ENCODE measurements around the gene STX2. TPM values are rescaled to one million over a fixed set of nuclear protein-coding genes. Genes with fewer than 3 reads are reported as not detected.

The STX2 gene
- total and polyA plus RNA-seq, 2 experiments from 2014 or later: 12.4 to 23.1 TPM

DNA sequence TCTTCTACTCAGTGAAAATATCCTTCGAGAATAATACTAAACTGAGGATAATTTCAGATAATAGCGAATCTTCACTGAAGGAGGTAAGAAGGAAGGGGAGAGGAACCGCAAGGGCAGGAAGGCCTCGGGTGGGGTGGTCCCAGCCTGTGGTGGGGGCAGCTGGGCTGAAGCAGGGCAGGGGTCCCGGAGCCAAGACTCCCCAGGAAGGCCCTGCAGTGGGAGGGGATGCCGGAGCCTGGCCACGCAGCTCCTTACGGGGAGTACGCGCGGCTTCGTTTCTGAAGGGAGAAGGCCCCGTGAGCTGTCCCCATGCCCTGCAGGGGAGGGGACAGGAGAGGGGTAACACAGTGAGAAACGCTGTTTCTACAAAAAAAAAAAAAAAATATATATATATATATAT lies 21.2 kb downstream of the STX2 start:
- Histone ChIP-seq H3K27me3 (no peaks in the 10 kb centered on the region), H3K4me2 (no peak overlapping the region), H3K4me1 (ENCODE audit: insufficient read depth) (no peaks in the 10 kb centered on the region), H3K79me2 (no peaks in the 10 kb centered on the region), H3K9me2 (replicated peaks; ENCODE audit: insufficient read depth) (no peaks in the 10 kb centered on the region), H3K4me3 (no peak overlapping the region), H2AFZ (no peak overlapping the region), H3K27ac (no peak overlapping the region), H3K36me3 (replicated peaks; ENCODE audit: insufficient read depth, low read depth) (no peaks in the 10 kb centered on the region), H3K9me3 (ENCODE audit: low read depth) (no peaks in the 10 kb centered on the region), H4K20me1 (ENCODE audit: insufficient read depth, poor library complexity, severe bottlenecking) (no peaks in the 10 kb centered on the region)
- DNase-seq (ENCODE audit: low spot score): no peak
- TF ChIP-seq EZH2 (IDR thresholded peaks at IDR 0.05; ENCODE audit: borderline replicate concordance): no peak
- WGBS (ENCODE audit: low lambda C conversion rate, missing lambda C conversion rate): over 99% methylated on average over 11 of the region's 14 CpGs

DNA sequence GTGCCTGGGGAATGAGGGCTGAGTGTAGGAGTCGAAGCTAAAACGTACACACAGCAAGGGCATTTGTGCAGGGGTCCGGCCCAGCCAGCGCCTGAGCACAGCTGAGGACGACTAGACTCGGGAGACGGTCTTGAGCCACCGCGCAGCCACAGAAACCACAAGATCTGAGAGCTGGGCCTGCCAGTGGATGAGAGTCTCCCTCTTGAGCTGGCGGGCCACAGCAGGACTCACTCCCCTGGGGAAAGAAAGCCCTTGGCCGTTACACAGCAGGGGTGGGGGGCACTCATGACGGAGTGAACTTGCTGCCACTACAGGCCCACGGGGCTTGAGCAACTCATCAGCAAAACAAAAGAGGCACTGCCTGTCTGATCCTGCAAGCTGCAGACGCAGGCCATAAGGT lies 23.0 kb downstream of the STX2 start:
- Histone ChIP-seq H3K36me3 (replicated peaks; ENCODE audit: insufficient read depth, low read depth) (no peaks in the 10 kb centered on the region), H3K27ac (no peak overlapping the region), H2AFZ (no peak overlapping the region), H3K4me1 (ENCODE audit: insufficient read depth) (no peaks in the 10 kb centered on the region), H3K9me3 (ENCODE audit: low read depth) (no peaks in the 10 kb centered on the region), H3K4me3 (no peak overlapping the region), H3K9me2 (replicated peaks; ENCODE audit: insufficient read depth) (no peaks in the 10 kb centered on the region), H3K27me3 (no peaks in the 10 kb centered on the region), H3K79me2 (no peaks in the 10 kb centered on the region), H3K4me2 (no peak overlapping the region), H4K20me1 (ENCODE audit: insufficient read depth, poor library complexity, severe bottlenecking) (no peaks in the 10 kb centered on the region)
- DNase-seq (ENCODE audit: low spot score): no peak
- WGBS (ENCODE audit: low lambda C conversion rate, missing lambda C conversion rate): 78% methylated on average over 14 of the region's 14 CpGs
- TF ChIP-seq, protein P1, sequence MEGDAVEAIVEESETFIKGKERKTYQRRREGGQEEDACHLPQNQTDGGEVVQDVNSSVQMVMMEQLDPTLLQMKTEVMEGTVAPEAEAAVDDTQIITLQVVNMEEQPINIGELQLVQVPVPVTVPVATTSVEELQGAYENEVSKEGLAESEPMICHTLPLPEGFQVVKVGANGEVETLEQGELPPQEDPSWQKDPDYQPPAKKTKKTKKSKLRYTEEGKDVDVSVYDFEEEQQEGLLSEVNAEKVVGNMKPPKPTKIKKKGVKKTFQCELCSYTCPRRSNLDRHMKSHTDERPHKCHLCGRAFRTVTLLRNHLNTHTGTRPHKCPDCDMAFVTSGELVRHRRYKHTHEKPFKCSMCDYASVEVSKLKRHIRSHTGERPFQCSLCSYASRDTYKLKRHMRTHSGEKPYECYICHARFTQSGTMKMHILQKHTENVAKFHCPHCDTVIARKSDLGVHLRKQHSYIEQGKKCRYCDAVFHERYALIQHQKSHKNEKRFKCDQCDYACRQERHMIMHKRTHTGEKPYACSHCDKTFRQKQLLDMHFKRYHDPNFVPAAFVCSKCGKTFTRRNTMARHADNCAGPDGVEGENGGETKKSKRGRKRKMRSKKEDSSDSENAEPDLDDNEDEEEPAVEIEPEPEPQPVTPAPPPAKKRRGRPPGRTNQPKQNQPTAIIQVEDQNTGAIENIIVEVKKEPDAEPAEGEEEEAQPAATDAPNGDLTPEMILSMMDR (IDR thresholded peaks at IDR 0.05; ENCODE audit: poor library complexity): no peak
- TF ChIP-seq EZH2 (IDR thresholded peaks at IDR 0.05; ENCODE audit: borderline replicate concordance): no peak
- no peak for TF ChIP-seq EZH2phosphoT487 (IDR thresholded peaks at IDR 0.05; ENCODE audit: low read depth, severe bottlenecking, unreplicated experiment)

DNA sequence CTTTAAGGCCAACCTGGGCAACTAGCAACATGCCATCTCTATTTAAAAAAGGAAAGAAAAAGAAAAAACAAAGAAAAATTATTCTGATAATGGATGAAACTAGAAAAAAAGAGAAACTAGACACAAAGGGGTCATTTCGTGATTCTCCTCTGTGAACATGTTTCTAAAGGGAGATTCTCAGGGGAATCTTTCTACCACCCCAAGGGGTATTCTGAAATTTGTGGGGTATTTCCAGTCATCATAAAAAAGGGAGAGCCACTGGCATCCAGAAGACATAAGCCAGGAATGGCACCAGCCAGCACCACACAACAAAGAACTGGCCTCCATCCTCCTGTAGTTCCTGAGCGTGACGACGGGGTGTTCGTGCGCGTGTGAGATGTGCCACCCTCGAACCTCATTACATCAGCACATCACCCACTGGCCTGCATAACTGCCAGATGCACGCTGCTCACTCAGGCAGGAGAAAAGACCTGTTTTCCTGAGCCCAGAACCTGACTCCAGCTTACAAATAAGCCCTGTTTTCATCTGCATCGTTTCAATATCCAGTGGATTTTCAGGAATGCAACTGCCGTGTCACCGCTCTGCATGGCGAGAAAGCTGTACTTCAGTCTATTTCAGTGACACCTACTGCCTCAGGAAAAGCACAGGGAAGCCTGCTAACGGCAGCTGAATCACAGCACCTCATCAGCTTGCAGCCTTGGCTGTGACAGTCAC lies 23.9 kb downstream of the STX2 start:
- Histone ChIP-seq H3K27ac (no peak overlapping the region), H3K4me3 (no peak overlapping the region), H3K4me1 (ENCODE audit: insufficient read depth) (no peaks in the 10 kb centered on the region), H3K27me3 (no peaks in the 10 kb centered on the region), H3K4me2 (no peak overlapping the region), H3K79me2 (no peaks in the 10 kb centered on the region), H4K20me1 (ENCODE audit: insufficient read depth, poor library complexity, severe bottlenecking) (no peaks in the 10 kb centered on the region), H3K9me2 (replicated peaks; ENCODE audit: insufficient read depth) (no peaks in the 10 kb centered on the region), H3K36me3 (replicated peaks; ENCODE audit: insufficient read depth, low read depth) (no peaks in the 10 kb centered on the region), H3K9me3 (ENCODE audit: low read depth) (no peaks in the 10 kb centered on the region), H2AFZ (no peak overlapping the region)
- TF ChIP-seq, protein P1 (IDR thresholded peaks at IDR 0.05; ENCODE audit: poor library complexity): no peak
- TF ChIP-seq EZH2 (IDR thresholded peaks at IDR 0.05; ENCODE audit: borderline replicate concordance): no peak
- no peak for TF ChIP-seq EZH2phosphoT487 (IDR thresholded peaks at IDR 0.05; ENCODE audit: low read depth, severe bottlenecking, unreplicated experiment)
- 87% methylated on average over 14 of the region's 14 CpGs for WGBS (ENCODE audit: low lambda C conversion rate, missing lambda C conversion rate)
- no peak for DNase-seq (ENCODE audit: low spot score)

DNA sequence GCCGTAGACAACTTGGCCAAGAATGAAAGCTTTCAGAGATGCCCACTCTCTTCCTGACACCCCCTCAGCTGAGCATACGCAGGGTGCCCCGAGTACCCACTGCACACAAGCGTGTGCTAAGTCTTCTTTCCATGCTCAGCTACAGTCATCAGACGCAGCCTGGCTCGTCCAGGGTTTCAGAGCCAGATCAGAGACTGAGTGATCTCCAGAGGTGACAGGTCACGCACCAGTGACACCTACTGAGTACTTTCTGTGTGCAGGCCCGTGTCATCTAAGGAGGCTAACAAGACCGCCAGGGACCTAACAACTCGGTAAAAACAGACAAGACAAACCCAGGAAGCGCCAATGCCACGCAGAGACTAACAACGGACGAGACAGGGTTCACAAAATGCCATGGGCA lies 25.1 kb downstream of the STX2 start:
- no peaks in the 10 kb centered on the region for H3K9me2 ChIP-seq (replicated peaks; ENCODE audit: insufficient read depth)
- H3K36me3 ChIP-seq (replicated peaks; ENCODE audit: insufficient read depth, low read depth): no peaks in the 10 kb centered on the region
- no peak for DNase-seq (ENCODE audit: low spot score)
- no peak overlapping the region for H2AFZ ChIP-seq
- H3K4me1 ChIP-seq (ENCODE audit: insufficient read depth): no peaks in the 10 kb centered on the region
- H3K27me3 ChIP-seq: no peaks in the 10 kb centered on the region
- no peak overlapping the region for H3K4me2 ChIP-seq
- H3K79me2 ChIP-seq: no peaks in the 10 kb centered on the region
- H3K9me3 ChIP-seq (ENCODE audit: low read depth): no peaks in the 10 kb centered on the region
- H3K27ac ChIP-seq: no peak overlapping the region
- WGBS (ENCODE audit: low lambda C conversion rate, missing lambda C conversion rate): 98% methylated on average over 14 of the region's 14 CpGs
- TF ChIP-seq, protein P1 (IDR thresholded peaks at IDR 0.05; ENCODE audit: poor library complexity): no peak
- TF ChIP-seq EZH2phosphoT487 (IDR thresholded peaks at IDR 0.05; ENCODE audit: low read depth, severe bottlenecking, unreplicated experiment) (no peak), EZH2 (IDR thresholded peaks at IDR 0.05; ENCODE audit: borderline replicate concordance) (no peak)
- no peak overlapping the region for H3K4me3 ChIP-seq
- no peaks in the 10 kb centered on the region for H4K20me1 ChIP-seq (ENCODE audit: insufficient read depth, poor library complexity, severe bottlenecking)

All from hepatocyte (in vitro differentiated cells).